ENCODE data around the gene MED31.
"Not testable (repeated sequence)": the region's sequence is repeated elsewhere in the genome, so short reads cannot be mapped to it uniquely, and the experiment has no call there.

MED31 gene

DNA sequence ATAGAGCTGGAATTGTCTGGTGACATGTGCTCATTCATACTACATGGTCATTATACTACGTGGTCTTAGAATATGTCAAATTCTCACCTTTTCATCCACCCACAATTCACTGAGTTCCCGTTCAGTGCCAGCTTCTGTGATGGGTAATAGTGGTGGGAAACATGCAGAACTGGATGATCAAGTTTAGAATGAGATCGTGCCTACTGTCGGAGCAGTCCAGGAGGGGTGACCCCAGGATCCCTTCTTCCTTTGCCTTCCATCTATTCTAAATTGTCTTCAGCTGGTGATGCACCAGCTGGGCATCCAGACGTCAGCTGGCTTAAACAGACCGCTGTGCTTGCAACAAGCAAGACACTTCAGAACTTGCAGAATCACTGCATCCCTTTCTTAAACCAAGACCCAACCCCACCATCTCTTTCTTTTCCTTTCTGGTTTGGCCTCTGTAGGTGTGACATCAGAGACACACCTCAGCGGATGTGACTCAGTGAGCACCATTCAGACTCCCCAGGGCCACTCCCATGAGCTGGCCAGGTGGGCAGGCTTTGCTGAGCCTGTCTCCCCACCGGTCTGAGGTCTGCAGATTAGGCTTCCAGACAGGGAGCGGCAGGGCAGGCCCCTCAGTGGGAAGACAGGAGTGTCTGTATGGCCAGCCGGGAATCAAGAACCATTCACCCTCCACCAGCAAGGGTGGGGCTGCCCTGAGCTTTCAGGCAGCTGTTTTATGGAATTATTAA is 18.2 kb upstream of the MED31 start:
- Mint-ChIP-seq H3K36me3 (ENCODE audit: low read depth) (no peaks in the 10 kb centered on the region), H3K4me3 (no peak overlapping the region), H3K4me1 (ENCODE audit: low read depth) (peaks cover 2% of the 10 kb centered on the region), H3K27me3 (ENCODE audit: low read depth) (peaks cover 11% of the 10 kb centered on the region), H3K27ac (no peak overlapping the region), H3K9me3 (no peaks in the 10 kb centered on the region)

DNA sequence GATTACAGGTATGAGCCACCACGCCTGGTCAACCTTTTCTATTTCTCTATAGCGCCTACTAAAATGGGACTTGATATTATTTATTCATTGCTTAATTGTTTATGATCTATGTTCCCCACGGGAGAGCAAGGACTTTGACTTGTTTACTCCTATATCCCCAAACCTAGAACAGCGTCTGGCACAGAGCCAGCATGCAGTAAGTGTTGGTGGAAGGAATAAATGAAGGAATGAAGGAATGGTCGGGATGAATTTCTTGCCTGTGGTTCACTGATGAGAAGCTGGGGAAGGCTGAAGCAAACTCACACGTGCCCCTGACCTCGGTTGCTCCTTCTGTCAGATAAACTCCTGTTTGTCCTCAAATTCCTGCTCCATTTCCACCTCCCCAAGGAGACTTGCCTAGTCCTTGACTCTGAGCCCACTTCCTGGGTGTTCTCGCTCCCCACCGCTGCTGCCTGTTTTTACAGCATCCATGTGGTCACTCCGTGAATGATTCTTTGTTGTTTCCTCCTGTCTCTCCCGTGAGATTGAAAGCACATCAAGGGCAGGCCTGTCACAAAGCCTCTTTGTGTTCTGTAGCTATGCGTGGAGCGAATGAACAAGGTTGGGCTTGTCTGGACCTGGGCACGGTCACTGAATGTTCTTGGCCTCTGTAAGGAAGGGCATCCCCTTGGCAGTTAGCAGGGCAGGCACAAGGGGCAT is 17.5 kb upstream of the MED31 start:
- Mint-ChIP-seq H3K36me3 (ENCODE audit: low read depth) (no peaks in the 10 kb centered on the region), H3K27me3 (ENCODE audit: low read depth) (peaks cover 11% of the 10 kb centered on the region), H3K27ac (no peak overlapping the region), H3K4me1 (ENCODE audit: low read depth) (peaks cover 2% of the 10 kb centered on the region), H3K9me3 (no peaks in the 10 kb centered on the region), H3K4me3 (no peak overlapping the region)

DNA sequence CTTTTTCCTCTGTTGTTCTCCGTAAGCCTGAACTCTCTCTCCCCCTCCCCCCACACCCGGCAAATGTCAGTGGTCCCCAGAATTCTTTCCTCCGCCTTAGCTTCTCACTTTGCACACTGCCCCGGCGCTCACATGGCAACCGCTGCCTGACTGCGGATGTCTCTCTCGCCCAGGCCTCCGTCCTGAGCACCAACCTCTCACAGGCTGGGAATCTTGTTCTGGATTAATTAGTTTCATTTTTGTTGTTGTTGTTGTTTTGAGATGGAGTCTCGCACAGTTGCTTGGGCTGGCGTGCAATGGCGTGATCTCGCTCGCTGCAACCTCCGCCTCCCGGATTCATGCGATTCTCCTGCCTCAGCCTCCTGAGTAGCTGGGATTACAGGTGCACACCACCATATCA is 16.8 kb upstream of the MED31 start:
- no peak overlapping the region for H3K27ac Mint-ChIP-seq
- H3K4me1 Mint-ChIP-seq (ENCODE audit: low read depth) = peaks cover 2% of the 10 kb centered on the region
- H3K36me3 Mint-ChIP-seq (ENCODE audit: low read depth) = no peaks in the 10 kb centered on the region
- H3K27me3 Mint-ChIP-seq (ENCODE audit: low read depth) = peaks cover 11% of the 10 kb centered on the region
- no peaks in the 10 kb centered on the region for H3K9me3 Mint-ChIP-seq
- no peak overlapping the region for H3K4me3 Mint-ChIP-seq

DNA sequence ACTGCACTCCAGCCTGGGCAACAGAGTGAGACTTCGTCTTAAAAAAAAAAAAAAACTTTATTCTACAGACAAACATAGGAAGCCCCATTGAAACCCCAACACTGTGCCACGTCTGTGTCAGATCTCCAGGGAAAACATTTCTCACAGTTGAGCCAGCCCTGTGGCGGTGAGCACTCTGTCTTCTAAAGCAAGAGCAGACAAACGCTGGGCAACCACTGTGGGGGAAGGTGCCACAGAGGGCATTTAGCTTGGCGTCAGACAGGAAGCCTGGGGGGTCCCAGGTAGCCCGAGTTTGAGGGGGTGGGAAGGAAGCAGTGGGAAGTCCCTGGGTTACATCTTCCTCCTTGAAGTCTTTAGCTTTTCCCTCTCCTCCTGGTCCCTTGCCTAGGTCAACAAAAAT is 16.1 kb upstream of the MED31 start:
- Mint-ChIP-seq H3K4me3 (no peak overlapping the region), H3K4me1 (ENCODE audit: low read depth) (peaks cover 2% of the 10 kb centered on the region), H3K27me3 (ENCODE audit: low read depth) (peaks cover 16% of the 10 kb centered on the region), H3K36me3 (ENCODE audit: low read depth) (peaks cover 1% of the 10 kb centered on the region), H3K9me3 (no peaks in the 10 kb centered on the region), H3K27ac (no peak overlapping the region)

DNA sequence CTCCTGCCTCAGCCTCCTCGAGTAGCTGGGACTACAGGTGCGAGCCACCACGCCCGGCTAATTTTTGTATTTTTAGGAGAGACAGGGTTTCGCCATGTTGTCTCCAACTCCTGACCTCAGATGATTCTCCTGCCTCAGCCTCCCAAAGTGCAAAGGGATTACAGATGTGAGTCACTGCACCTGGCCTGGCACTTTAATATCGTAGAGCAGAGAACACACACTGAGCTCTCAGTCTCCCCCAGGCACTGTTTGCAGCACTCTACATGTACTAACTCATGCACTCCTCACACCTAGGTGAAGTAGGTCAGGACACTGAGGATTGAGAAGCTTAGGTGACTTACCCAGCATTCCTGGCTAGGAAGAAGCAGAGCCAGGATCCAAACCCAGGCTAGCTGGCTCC is 15.2 kb upstream of the MED31 start:
- Mint-ChIP-seq H3K4me1 (ENCODE audit: low read depth) (peaks cover 3% of the 10 kb centered on the region), H3K27me3 (ENCODE audit: low read depth) (peaks cover 16% of the 10 kb centered on the region), H3K27ac (no peak overlapping the region), H3K36me3 (ENCODE audit: low read depth) (peaks cover 1% of the 10 kb centered on the region), H3K9me3 (no peaks in the 10 kb centered on the region), H3K4me3 (no peak overlapping the region)

DNA sequence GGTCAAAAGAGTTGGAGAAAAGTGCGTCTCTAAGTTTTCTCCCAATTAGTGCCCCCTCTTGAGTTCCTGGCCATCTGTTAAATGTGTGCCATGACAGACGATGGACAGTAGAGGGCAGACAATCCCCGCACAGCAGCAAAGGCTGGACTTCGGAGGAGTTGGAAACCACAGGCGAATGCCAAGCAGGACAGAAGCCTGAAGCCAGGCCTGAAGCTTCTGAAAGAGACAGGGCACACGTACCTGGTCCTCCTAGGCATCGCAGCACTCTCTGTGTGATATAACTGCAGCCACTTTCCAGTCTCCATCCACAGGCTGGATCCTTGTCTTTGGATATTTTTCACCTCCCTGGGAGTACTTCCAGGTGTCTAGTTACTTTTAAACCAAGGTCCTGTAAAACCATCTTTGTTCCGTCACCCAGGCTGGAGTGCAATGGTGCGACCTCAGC is 14.7 kb upstream of the MED31 start:
- H3K27ac Mint-ChIP-seq = no peak overlapping the region
- peaks cover 1% of the 10 kb centered on the region for H3K36me3 Mint-ChIP-seq (ENCODE audit: low read depth)
- no peak overlapping the region for H3K4me3 Mint-ChIP-seq
- no peaks in the 10 kb centered on the region for H3K9me3 Mint-ChIP-seq
- peaks cover 16% of the 10 kb centered on the region for H3K27me3 Mint-ChIP-seq (ENCODE audit: low read depth)
- H3K4me1 Mint-ChIP-seq (ENCODE audit: low read depth) = peaks cover 8% of the 10 kb centered on the region

DNA sequence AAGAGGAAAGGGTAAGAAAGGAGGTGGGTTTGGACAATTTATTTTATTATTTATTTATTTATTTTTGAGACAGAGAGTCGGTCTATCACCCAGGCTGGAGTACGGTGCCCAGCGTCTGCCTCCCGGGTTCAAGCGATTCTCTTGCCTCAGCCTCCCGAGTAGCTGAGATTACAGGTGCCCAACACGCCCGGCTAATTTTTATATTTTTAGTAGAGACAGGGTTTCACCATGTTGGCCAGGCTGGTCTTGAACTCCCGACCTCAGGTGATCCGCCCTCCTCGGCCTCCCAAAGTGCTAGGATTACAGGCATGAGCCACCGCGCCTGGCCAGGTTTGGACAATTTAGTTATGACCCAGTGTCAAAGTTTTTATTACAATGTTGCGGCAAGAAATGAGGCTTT is 11.8 kb upstream of the MED31 start:
- H3K36me3 Mint-ChIP-seq (ENCODE audit: low read depth); H3K27ac Mint-ChIP-seq; H3K4me3 Mint-ChIP-seq; H3K9me3 Mint-ChIP-seq: not testable (repeated sequence)
- Mint-ChIP-seq H3K4me1 (ENCODE audit: low read depth) (peaks cover 24% of the 10 kb centered on the region), H3K27me3 (ENCODE audit: low read depth) (peaks cover 18% of the 10 kb centered on the region)

DNA sequence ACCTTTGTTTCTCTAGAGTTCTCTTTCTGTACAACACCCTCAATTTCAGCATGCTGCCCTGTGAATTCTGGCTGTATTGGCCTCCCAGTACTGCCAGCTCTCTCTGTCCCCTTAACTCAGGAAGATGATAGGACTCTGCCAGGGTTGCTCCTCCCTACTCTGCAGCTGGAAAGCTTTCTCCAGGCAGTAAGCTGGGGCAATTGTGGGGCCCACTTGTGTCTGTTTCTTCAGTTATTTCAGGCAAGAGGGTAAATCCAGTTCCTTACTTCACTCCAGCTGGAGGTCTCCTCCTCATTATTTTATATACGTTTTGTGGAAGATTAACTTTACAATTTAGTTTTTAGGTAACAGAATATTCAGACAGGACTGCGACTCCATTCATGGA is 10.1 kb upstream of the MED31 start:
- no peak overlapping the region for H3K27ac Mint-ChIP-seq

DNA sequence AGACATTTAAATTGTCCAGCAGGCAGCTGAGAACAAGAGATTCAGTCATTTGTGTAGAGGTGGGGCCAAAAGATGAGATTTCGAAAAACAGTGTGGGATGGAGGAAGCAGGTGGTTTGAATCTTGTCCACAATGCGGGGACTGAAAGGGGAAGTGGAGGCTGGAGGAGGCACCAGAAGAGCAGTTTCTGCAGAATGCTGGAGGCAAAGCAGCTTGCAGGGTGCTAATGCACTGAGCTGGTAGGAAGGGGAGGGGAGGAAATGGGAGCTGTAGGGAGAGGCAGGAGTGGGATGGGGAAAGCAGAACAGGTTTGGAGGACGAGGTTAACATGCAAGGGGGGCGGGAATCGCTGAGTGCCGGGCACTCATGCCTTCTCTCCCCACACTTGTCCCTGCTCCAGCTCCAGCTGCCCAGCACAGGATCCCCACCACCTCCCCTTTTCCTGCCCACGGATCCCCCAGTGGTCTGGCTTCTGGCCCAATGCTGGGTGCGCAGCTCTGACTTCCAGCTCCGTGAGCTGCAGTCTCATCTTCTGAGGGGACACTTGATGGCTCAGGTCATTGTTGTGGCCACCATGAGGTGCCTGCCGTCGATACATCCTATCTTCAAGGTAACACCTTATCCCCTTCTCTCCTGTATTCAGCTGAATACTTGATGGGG is 9.5 kb upstream of the MED31 start:
- Mint-ChIP-seq H3K36me3 (ENCODE audit: low read depth) (peaks cover 10% of the 10 kb centered on the region), H3K27ac (peak overlapping the region; percentile 10), H3K9me3 (no peaks in the 10 kb centered on the region), H3K4me3 (peak overlapping the region; percentile 46), H3K4me1 (ENCODE audit: low read depth) (peaks cover 32% of the 10 kb centered on the region), H3K27me3 (ENCODE audit: low read depth) (peaks cover 15% of the 10 kb centered on the region)

More for the DNA sequence above, 10.1 kb upstream of the MED31 start:
- Mint-ChIP-seq H3K9me3 (no peaks in the 10 kb centered on the region), H3K27me3 (ENCODE audit: low read depth) (peaks cover 12% of the 10 kb centered on the region), H3K4me3 (no peak overlapping the region), H3K36me3 (ENCODE audit: low read depth) (peaks cover 10% of the 10 kb centered on the region), H3K4me1 (ENCODE audit: low read depth) (peaks cover 32% of the 10 kb centered on the region)

DNA sequence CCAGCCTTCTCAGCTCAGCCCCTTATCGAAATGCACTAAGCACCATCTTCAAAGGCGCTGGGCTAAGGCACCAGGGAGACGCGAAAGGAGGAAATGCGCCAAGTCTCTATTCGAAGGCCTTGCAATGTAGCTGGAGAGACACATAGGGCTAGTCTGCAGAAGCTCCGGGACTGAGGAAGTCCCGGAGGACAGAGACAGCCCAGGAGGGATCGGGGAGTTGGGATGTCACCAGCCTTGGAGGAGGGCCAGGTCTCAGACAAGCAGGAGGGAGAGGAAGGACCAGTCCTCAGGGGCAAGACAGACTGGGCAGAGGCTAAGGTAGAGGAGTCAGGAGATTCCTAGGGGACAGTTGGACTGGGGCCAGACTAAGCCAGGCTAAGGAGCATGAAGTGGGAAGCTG is 8.7 kb upstream of the MED31 start:
- no peaks in the 10 kb centered on the region for H3K9me3 Mint-ChIP-seq
- H3K27ac Mint-ChIP-seq = no peak overlapping the region
- H3K27me3 Mint-ChIP-seq (ENCODE audit: low read depth) = peaks cover 23% of the 10 kb centered on the region
- no peak overlapping the region for H3K4me3 Mint-ChIP-seq
- peaks cover 14% of the 10 kb centered on the region for H3K36me3 Mint-ChIP-seq (ENCODE audit: low read depth)
- peaks cover 38% of the 10 kb centered on the region for H3K4me1 Mint-ChIP-seq (ENCODE audit: low read depth)

DNA sequence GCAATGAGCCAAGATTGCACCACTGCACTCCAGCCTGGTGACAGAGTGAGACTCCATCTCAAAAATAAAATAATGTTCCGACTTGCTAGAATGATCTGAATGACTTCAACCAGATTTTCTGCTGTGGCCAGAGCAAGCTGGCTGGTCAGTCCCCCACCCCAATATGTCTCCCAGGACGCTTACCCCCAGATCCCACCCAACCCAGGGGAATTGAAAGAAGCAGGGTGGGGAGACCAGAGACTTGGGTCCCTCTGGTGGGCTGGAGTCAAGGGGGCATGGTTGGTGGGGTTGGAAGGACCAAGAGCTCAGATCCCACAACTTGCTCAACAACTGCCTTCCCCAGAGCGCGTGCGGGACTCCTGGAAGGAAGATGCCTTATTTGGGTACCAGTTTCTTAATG is 7.0 kb upstream of the MED31 start:
- H3K27me3 Mint-ChIP-seq (ENCODE audit: low read depth) = peaks cover 32% of the 10 kb centered on the region

DNA sequence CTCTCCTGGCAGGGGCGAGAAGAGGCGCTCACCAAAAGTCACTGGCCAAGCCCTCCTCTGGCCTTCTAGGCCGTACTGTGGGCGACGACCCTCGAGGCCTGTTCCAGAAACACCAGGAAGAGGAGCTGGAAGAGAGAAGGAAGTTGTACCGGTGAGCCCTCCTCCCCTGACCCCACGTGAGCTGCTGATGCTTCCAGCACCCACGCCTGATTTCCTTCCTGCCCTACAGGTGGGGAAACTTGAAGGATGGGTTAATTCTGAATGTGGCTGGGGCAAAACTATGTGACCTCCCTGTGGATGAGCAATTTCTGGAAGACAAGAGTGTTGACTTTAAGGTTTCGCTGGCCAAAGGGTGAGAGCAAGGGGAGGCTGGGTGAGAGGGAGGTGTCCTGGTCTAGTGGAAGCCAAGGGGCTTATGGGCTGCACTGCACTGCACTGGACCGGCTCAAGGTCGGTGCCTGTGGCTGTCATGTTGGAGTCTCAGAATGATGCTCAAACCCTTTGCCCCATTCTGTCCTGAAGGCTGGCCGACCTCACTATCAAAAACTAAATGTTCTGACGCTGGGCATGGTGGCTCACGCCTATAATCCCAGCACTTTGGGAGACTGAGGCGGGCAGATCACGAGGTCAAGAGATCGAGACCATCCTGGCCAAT is 6.4 kb upstream of the MED31 start:
- Mint-ChIP-seq H3K9me3 (no peaks in the 10 kb centered on the region), H3K27ac (peak overlapping the region; percentile 27), H3K36me3 (ENCODE audit: low read depth) (peaks cover 15% of the 10 kb centered on the region), H3K27me3 (ENCODE audit: low read depth) (peaks cover 32% of the 10 kb centered on the region), H3K4me1 (ENCODE audit: low read depth) (peaks cover 51% of the 10 kb centered on the region), H3K4me3 (peak overlapping the region; percentile 90)

More for the DNA sequence above, 7.0 kb upstream of the MED31 start:
- H3K4me3 Mint-ChIP-seq, H3K9me3 Mint-ChIP-seq, H3K27ac Mint-ChIP-seq: not testable (repeated sequence)
- Mint-ChIP-seq H3K4me1 (ENCODE audit: low read depth) (peaks cover 47% of the 10 kb centered on the region), H3K36me3 (ENCODE audit: low read depth) (peaks cover 15% of the 10 kb centered on the region)

DNA sequence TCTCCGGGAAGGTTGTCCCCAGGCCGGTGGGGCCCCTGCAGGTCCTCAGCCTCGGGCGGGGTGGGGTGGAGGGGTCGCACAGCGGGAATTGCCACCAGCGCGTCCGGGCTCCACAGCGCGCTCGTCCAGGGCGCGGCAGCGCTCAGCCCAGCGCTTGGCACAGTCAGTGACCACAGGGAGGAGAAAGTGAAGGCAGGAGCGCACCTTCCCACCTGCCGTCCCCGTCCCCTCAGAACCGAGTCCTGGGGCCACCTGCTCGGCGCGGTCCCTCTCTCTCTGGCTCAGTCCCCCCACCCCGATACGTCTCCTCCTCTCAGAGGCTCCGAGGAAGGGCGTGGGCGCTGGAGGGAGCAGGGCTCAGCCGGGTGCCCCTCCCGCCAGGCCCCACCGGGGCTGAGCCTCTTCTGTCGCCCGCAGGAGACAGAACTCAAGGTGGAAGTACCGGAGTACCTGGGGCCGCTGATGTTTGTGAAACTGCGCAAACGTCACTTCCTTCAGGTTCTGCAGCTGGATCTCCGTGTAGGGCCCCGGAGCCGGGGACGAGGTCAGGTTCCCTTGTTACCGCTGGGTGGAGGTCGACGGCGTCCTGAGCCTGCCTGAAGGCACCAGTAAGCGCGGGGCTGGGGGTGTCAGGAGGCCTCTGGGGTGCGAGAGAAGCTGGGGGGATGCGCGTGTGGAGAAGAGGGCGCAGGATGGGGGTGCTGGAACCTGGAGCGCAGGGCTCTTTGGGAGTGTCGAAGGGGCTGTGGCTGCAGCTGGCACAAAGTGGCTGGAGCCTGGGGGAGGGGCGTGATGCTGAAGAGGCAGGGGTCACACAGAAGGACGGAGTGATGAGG is 5.6 kb upstream of the MED31 start:
- H3K27me3 Mint-ChIP-seq (ENCODE audit: low read depth) = peaks cover 29% of the 10 kb centered on the region
- H3K27ac Mint-ChIP-seq = peak overlapping the region; percentile 82
- not testable (repeated sequence) for H3K9me3 Mint-ChIP-seq
- H3K4me1 Mint-ChIP-seq (ENCODE audit: low read depth) = peaks cover 56% of the 10 kb centered on the region
- peaks cover 15% of the 10 kb centered on the region for H3K36me3 Mint-ChIP-seq (ENCODE audit: low read depth)
- peak overlapping the region; percentile 90 for H3K4me3 Mint-ChIP-seq
